B cell (primary cell): ENCODE measurements around the gene ACIN1.

Experiments
- CTCF ChIP-seq: fragments of 200-600 bp; IDR thresholded peaks from one replicate; pipeline ENCODE4 v1.8.0; 2022; ENCODE audit warnings: antibody characterized with exemption, mild to moderate bottlenecking
- EZH2 ChIP-seq: IDR thresholded peaks from 2 replicates; pipeline ENCODE4 v1.6.1; 2012; ENCODE audit warnings: borderline replicate concordance, low read depth, mild to moderate bottlenecking, moderate library complexity, low read length; ENCODE audit not compliant: insufficient read depth, poor library complexity, severe bottlenecking

- TF ChIP-seq CTCF, result no peak
- TF ChIP-seq EZH2, result no peak
Observed at GRCh38 chr14:23047034-23047634, 47.8 kb downstream of the ACIN1 start.
